GM18505 (cell line): ENCODE results near the gene KLHL11.
"Not testable (repeated sequence)": the region's sequence is repeated elsewhere in the genome, so short reads cannot be mapped to it uniquely, and the experiment has no call there.

Experiments used
- ATAC-seq: cut with Tn5 transposase; IDR thresholded peaks from one replicate; pipeline ENCODE4 v1.9.1; 2021; ENCODE audit not compliant: unreplicated experiment
- POLR2A ChIP-seq: IDR thresholded peaks from 4 replicates; pipeline ENCODE4 v1.6.1; 2011; ENCODE audit warnings: borderline replicate concordance; ENCODE audit not compliant: insufficient read depth, insufficient read length; ENCODE audit errors: extremely low read depth

Gene KLHL11

DNA sequence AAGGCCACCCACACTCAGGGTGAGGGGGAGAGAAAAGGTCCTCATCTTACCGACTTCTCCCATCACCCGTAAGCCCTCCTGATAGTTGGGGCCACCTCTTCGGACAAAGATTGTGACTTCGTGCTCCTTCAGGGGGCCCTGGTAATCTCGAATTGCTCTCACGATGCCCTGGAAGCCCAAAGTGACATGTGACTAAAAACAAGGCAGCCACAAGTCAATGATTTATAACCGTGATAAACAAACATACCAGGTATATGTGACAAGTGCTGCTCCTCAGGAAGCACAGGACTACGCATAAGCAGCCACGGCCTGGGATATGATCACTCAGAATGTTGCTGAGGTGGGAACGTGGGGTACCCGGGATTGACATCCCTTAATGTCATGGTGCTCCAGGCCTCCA is 36.4 kb upstream of the KLHL11 start:
- no peak for ATAC-seq
- TF ChIP-seq POLR2A = no peak

DNA sequence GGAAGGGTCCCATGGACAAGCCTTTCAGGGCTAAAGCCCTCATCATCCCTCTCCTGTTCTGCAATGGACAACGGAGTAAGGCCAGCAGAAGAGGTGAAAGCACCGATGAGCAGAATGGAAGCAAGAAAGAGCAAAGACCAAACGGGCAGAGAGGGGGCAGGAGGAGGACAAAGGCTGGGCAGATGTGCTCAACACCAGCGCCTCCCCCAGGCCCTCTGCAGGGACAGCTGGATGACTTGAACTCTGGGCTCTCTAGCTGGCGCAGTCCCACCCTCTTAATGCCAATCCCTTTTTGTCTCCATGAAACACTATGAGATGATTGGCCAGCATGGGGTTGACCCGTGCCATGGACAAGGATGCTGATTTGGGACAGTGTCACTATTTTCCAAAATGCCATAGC is 31.5 kb upstream of the KLHL11 start:
- ATAC-seq = no peak
- TF ChIP-seq POLR2A = no peak

DNA sequence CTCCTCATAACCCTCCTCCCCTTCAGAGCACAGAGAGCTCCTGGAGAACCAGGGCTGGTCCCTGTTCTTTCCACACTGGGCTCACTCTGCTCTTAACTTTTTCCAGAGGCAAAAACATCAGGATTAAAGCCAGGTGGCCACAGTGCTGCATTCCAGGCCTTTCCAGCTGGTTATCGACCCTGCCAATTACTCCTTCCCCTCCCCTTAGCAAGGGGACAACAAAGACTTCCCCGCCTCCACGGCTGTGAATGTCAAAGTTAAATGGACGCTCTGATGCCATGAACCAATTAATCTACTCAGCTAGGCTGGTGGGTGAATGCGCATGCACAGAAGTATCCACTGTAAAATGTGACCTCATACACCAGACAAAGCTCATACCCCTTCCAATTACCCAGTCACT is 30.4 kb upstream of the KLHL11 start:
- no peak for ATAC-seq
- no peak for TF ChIP-seq POLR2A

DNA sequence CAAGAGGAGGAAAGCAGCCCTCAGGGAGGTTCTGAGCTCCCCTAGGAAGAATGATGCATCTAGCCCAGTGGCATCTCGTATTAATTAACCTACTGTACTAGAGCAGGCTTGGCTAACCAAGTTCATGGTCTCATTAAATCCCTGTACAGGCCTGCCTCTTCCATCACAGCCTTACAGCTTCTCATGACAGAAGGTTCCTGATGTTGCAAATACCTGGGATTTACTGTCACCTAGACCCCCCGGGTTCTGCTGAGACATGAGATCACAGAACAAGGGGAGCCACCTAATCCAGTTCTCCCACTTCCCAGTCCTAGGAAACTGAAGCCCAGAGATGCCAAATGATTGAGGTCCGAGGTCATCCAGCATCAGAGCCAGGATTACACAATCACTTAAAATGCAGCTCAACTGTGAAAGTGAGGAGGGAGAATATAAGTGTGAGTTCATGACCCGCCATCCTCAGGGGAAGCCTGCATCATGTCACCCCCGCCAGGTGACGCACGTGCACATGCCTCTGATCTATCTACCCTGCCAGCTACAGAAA is 29.6 kb upstream of the KLHL11 start:
- ATAC-seq = no peak
- TF ChIP-seq POLR2A = no peak

DNA sequence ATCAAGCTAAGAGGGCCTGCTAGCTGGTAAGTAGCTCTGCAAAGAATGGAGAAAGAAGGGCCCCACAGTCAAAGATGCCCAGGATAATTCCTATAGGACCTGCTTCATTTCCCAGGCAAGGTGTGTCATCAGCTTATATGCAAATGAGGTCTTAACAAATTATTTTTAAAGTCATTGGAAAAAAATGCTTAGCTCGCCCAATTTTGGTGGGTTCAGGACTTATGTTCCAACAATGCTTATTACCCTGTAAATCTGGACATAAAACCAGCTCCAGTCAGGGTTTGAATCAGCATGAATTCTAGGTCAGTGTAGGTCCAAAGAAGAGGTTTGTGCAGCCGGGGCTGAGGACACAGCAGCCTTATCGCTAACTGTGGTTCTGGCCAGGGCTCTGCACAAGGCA is 28.2 kb upstream of the KLHL11 start:
- ATAC-seq = no peak
- TF ChIP-seq POLR2A = no peak

DNA sequence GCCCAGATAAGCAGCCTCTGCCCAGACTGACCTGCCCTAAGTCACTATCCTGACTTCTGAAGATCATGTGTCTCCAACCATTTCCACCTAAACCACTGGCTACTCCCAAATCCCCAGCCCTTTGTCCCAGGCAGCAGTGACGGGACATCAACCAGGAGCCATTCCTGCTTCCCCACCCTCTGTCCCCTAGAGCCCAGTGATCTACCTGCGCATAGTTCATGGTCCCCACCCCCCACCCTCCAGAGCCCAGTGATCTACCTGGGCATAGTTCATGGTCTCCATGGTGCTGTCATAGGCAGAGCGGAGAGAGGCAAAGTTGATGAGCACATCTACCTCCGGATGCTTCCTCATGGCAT is 26.8 kb upstream of the KLHL11 start:
- no peak for ATAC-seq
- no peak for TF ChIP-seq POLR2A

GRCh38 chr17:41891135-41892020 is 26.2 kb upstream of the KLHL11 start:
- TF ChIP-seq POLR2A = no peak
- ATAC-seq = no peak

- ATAC-seq = no peak
- TF ChIP-seq POLR2A = no peak
Measured at GRCh38 chr17:41888332-41888965, 23.2 kb upstream of the KLHL11 start.

GRCh38 chr17:41885733-41886132 is 20.5 kb upstream of the KLHL11 start:
- no peak for ATAC-seq
- no peak for TF ChIP-seq POLR2A

DNA sequence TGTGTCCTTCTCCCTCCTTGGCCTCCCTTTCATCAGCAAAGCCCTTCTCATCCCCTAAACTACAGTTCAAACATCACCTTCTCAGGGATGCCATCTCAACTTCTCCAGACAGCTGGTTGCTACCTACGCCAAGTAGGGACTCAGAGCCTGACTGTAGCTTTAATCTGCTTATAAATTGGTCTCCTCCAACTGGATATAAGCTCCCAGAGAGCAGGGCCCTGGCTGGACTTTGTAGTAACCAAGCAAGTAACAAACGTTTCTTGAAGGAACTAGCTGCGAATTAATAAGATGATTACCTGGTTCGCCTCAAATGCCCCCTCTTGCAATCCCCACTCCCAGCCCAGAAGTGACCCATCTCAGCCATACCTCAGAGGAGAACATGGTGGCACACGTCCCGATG is 17.5 kb upstream of the KLHL11 start:
- TF ChIP-seq POLR2A = no peak
- ATAC-seq = no peak

DNA sequence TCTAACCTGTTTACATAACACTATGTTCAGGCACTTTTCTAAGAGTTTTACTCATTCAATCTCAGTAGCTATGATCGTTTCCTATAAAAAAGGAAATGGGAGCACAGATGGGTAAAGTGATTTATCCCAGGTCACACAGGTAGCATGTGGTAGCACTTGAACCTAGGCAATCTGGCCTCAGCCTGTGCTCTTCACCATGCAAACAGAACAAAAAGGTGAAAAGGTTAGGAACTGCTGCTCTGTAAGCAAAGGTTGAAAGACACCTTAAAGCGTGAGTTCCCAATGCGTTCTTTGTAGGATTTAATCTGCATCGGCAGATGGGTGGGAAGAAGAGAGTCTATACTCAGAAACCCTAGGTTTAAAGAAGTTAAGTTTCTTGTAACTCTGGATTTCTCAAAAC is 14.9 kb upstream of the KLHL11 start:
- ATAC-seq = no peak
- TF ChIP-seq POLR2A = no peak

DNA sequence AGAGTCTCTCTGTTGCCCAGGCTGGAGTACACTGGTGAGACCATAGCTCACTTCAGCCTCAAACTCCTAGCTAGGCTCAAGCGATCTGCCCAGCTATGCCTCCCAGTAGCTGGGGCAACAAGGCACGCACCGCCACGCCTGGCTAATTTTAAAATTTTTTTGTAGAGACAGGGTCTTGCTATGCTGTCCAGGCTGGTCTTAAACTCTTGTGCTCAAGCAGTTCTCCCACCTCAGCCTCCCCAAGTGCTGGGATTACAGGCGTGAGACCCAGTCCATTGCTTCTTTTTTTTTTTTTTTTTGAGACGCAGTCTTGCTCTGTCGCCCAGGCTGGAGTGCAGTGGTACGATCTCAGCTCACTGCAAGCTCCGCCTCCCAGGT is 9.1 kb upstream of the KLHL11 start:
- ATAC-seq = not testable (repeated sequence)

DNA sequence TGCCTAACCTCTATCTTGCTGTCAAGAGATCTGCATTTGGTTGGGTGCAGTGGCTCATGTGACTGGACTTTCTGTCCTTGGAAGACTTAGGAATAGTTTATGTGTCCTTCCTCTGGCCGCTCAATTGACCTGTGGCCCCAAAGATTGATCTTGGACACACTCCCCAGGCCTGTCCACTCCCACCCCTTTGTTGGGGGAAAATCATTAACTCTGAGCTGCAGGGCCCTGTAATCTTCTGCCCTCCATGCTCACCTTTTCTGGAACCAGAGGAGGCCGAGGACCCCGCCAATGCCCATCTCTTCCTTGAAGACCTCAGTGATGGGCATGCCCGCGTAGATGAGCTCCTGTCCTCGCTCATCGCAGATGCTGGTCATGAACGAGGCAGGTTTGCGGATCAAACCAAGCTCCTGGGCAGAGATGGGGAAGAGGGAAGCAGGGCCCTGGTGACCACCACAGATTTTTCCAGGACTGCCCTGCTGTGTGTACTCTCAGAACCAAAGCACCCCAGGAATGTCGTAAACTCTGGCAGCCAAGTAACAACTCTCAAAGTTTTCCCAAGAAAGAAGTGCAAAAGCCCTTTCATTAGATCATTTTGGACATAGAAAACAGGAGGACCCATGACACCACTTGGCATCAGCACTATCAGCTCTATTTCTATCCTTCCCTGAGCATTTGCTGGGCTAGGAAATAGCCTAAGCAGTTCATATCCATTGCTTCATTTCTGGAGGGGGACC is 8.5 kb upstream of the KLHL11 start:
- no peak for TF ChIP-seq POLR2A
- ATAC-seq = no peak

DNA sequence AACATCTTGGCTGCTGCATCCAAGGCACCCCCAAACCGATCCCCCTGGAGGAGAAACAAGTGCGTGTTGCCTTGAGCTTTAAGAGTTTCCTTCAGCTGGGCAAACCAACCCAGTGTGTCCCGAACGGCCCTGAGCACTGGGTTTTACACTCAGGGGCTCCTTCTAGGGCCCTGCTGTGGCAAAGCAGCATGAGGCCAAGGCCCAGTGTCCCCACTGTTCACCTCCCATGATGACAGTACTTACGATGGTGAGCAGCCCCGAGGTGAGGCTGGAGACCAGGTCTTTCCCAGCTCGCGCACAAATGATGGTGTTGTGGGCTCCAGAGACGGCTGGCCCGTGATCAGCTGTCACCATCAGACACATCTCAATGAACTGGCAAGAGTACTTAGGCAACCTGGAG is 6.6 kb upstream of the KLHL11 start:
- no peak for TF ChIP-seq POLR2A

DNA sequence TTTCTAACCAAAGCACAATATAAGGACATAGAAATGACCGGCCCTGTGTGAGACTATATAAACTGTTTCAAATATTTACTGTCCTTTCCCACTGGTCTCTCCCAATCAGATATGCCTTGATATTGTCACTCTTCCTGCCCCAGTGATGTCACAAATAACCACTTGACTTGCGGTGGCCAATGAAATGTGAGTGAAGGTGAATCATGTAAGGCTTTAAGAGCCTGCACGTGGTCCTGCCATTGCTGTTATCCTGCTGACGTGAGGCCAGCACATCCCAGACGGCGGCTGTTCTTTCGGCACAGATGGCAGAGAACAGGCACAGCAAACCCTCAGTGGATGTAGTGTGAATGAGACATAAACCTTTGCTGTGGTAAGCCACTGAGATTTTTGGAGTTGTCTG is 5.4 kb upstream of the KLHL11 start:
- TF ChIP-seq POLR2A = no peak
- ATAC-seq = no peak

More for the DNA sequence above, 6.6 kb upstream of the KLHL11 start:
- ATAC-seq = no peak

DNA sequence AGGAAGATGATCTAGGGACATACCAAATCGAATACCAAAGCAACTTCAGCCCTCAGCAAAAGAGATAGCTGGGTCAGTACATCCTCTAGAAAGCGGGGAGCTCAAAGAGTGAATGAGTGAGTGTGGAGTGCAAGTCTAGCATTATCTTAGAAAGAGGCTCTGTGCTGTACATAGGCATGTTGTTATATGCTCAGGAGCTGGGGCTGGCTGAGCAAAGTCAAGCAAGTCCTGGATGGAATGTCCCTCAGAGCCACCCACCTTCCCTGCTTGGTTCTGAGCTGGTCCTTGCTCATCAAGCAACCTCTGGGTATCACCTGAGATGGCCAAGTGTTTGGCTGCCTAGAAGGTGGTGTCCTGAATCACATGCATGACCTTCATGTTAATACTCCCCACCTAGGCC is 4.9 kb upstream of the KLHL11 start:
- ATAC-seq = no peak

More for the DNA sequence above, 4.9 kb upstream of the KLHL11 start:
- TF ChIP-seq POLR2A = no peak
